ENCODE measurements around the gene SPNS2.

Gene SPNS2

GRCh38 chr17:4498461-4499397, at the start of gene SPNS2:
TSS of gene SPNS2 (plus strand) at chr17:4498881. CDS start at chr17:4499048, 167 bp downstream.
- DNase-seq = no peak

- DNase-seq = no peak
These were observed 48.9 kb upstream of the SPNS2 start for GRCh38 chr17:4449736-4450135.

- no peak for DNase-seq
These were observed 47.9 kb upstream of the SPNS2 start for GRCh38 chr17:4450710-4451316.

GRCh38 chr17:4453812-4454591, 44.7 kb upstream of the SPNS2 start:
- DNase-seq = no peak

GRCh38 chr17:4460661-4461060, 38.0 kb upstream of the SPNS2 start:
- no peak for DNase-seq

- no peak for DNase-seq
These were observed 34.7 kb upstream of the SPNS2 start for GRCh38 chr17:4463818-4464476.

- DNase-seq = no peak
These were observed 32.9 kb upstream of the SPNS2 start for GRCh38 chr17:4465786-4466185.

GRCh38 chr17:4467287-4467686, 31.4 kb upstream of the SPNS2 start:
- DNase-seq = no peak

GRCh38 chr17:4469552-4469951, 29.1 kb upstream of the SPNS2 start:
- no peak for DNase-seq

- DNase-seq = no peak
These were observed 26.4 kb upstream of the SPNS2 start for GRCh38 chr17:4472286-4472685.

GRCh38 chr17:4474093-4474492, 24.6 kb upstream of the SPNS2 start:
- DNase-seq = no peak

- no peak for DNase-seq
These were observed 23.7 kb upstream of the SPNS2 start for GRCh38 chr17:4475001-4475400.

- DNase-seq = no peak
These were observed 23.2 kb upstream of the SPNS2 start for GRCh38 chr17:4475463-4475862.

- DNase-seq = no peak
These were observed 22.7 kb upstream of the SPNS2 start for GRCh38 chr17:4476017-4476416.

- DNase-seq = no peak
These were observed 22.1 kb upstream of the SPNS2 start for GRCh38 chr17:4476511-4477070.

- no peak for DNase-seq
These were observed 21.4 kb upstream of the SPNS2 start for GRCh38 chr17:4477255-4477791.

- no peak for DNase-seq
These were observed 20.3 kb upstream of the SPNS2 start for GRCh38 chr17:4478318-4478830.

- no peak for DNase-seq
These were observed 19.2 kb upstream of the SPNS2 start for GRCh38 chr17:4479340-4479981.

- no peak for DNase-seq
These were observed 18.5 kb upstream of the SPNS2 start for GRCh38 chr17:4479982-4480751.

Measured in GOT3 (cell line).